SK-N-SH treated with all-trans-retinoic acid at 6 μM for 48 hours (cell line): ENCODE results near the gene ATP2B1.

ENCODE experiments used
- ATAC-seq: fragments of 200-7000 bp; cut with Tn5 transposase; 3 replicates; pipeline ENCODE4 v1.9.1; 2020; ENCODE audit warnings: mild to moderate bottlenecking, moderate library complexity
- ARNTL ChIP-seq: fragments of 450-650 bp; formaldehyde crosslinking; IDR thresholded peaks from 2 replicates; pipeline ENCODE4 v1.5.0; 2020; ENCODE audit warnings: low read depth, mild to moderate bottlenecking, moderate library complexity, borderline replicate concordance
- BACH2 ChIP-seq: fragments of 250-450 bp; sonication (Bioruptor Pico); IDR thresholded peaks from 2 replicates; pipeline ENCODE4 v1.9.0; 2021; ENCODE audit warnings: mild to moderate bottlenecking, borderline replicate concordance
- ESRRG ChIP-seq: fragments of 250-450 bp; sonication (Bioruptor Pico); IDR thresholded peaks from 2 replicates; pipeline ENCODE4 v1.6.1; 2021; ENCODE audit warnings: mild to moderate bottlenecking
- GLIS3 ChIP-seq: fragments of 250-450 bp; sonication (Bioruptor Pico); IDR thresholded peaks from 2 replicates; pipeline ENCODE4 v1.5.0; 2020; ENCODE audit warnings: mild to moderate bottlenecking, moderate library complexity
- ISL1 ChIP-seq: fragments of 250-450 bp; sonication (Bioruptor Pico); IDR thresholded peaks from 2 replicates; pipeline ENCODE4 v2.1.2; 2022; ENCODE audit warnings: mild to moderate bottlenecking, moderate library complexity
- OSR1 ChIP-seq: fragments of 250-450 bp; sonication (Bioruptor Pico); IDR thresholded peaks from 2 replicates; pipeline ENCODE4 v1.8.0; 2022; ENCODE audit warnings: moderate library complexity, mild to moderate bottlenecking, inconsistent platforms
- PPARA ChIP-seq: fragments of 250-450 bp; sonication (Bioruptor Pico); IDR thresholded peaks from 2 replicates; pipeline ENCODE4 v1.5.0; 2020; ENCODE audit warnings: mild to moderate bottlenecking, borderline replicate concordance
- RARB ChIP-seq: fragments of 250-450 bp; sonication (Bioruptor Pico); IDR thresholded peaks from 2 replicates; pipeline ENCODE4 v1.8.0; 2021; ENCODE audit warnings: mild to moderate bottlenecking, moderate library complexity
- SNAI2 ChIP-seq: fragments of 250-450 bp; sonication (Bioruptor Pico); IDR thresholded peaks from 2 replicates; pipeline ENCODE4 v1.5.0; 2020; ENCODE audit warnings: mild to moderate bottlenecking, moderate library complexity
- TCF4 ChIP-seq: fragments of 250-450 bp; sonication (Bioruptor Pico); IDR thresholded peaks from 2 replicates; pipeline ENCODE4 v1.8.0; 2021; ENCODE audit warnings: mild to moderate bottlenecking, moderate library complexity, borderline replicate concordance
- TOX ChIP-seq: fragments of 250-450 bp; sonication (Bioruptor Pico); IDR thresholded peaks from 2 replicates; pipeline ENCODE4 v1.8.0; 2021; ENCODE audit warnings: mild to moderate bottlenecking, moderate library complexity, borderline replicate concordance
- ZC3H10 ChIP-seq: fragments of 250-450 bp; sonication (Bioruptor Pico); IDR thresholded peaks from 2 replicates; pipeline ENCODE4 v1.5.1; 2021; ENCODE audit warnings: mild to moderate bottlenecking, moderate library complexity
- ZFP3 ChIP-seq: fragments of 250-450 bp; sonication (Bioruptor Pico); IDR thresholded peaks from 2 replicates; pipeline ENCODE4 v1.5.0; 2020; ENCODE audit warnings: mild to moderate bottlenecking, moderate library complexity
- ZFP30 ChIP-seq: fragments of 450-650 bp; formaldehyde crosslinking; IDR thresholded peaks from 2 replicates; pipeline ENCODE4 v1.5.0; 2022; ENCODE audit warnings: mild to moderate bottlenecking, moderate library complexity
- ZNF565 ChIP-seq: fragments of 450-650 bp; formaldehyde crosslinking; conservative IDR thresholded peaks from 2 replicates; pipeline ENCODE4 v1.5.0; 2020; ENCODE audit warnings: low read depth, mild to moderate bottlenecking, moderate library complexity
- ZNF70 ChIP-seq: fragments of 450-650 bp; formaldehyde crosslinking; IDR thresholded peaks from 2 replicates; pipeline ENCODE4 v1.5.0; 2020; ENCODE audit warnings: mild to moderate bottlenecking, moderate library complexity
- ZNF8 ChIP-seq: fragments of 450-650 bp; formaldehyde crosslinking; IDR thresholded peaks from 2 replicates; pipeline ENCODE4 v1.5.0; 2020; ENCODE audit warnings: mild to moderate bottlenecking, moderate library complexity
- TF ChIP-seq, protein P1 (sequence below): fragments of 250-450 bp; sonication (Bioruptor Pico); IDR thresholded peaks from 2 replicates; pipeline ENCODE4 v1.8.0; 2021; ENCODE audit warnings: low read depth, mild to moderate bottlenecking, moderate library complexity, borderline replicate concordance
- TF ChIP-seq, protein P2 (sequence below): fragments of 250-450 bp; sonication (Bioruptor Pico); IDR thresholded peaks from 2 replicates; pipeline ENCODE4 v1.5.1; 2020; ENCODE audit warnings: low read depth, mild to moderate bottlenecking, moderate library complexity
- TF ChIP-seq, protein P3 (sequence below): fragments of 250-450 bp; sonication (Bioruptor Pico); IDR thresholded peaks from 2 replicates; pipeline ENCODE4 v1.5.0; 2020; ENCODE audit warnings: mild to moderate bottlenecking, moderate library complexity
- TF ChIP-seq, protein P4 (sequence below): fragments of 250-450 bp; sonication (Bioruptor Pico); IDR thresholded peaks from 2 replicates; pipeline ENCODE4 v1.8.0; 2020; ENCODE audit warnings: mild to moderate bottlenecking, moderate library complexity, borderline replicate concordance
- TF ChIP-seq, protein P5 (sequence below): fragments of 250-450 bp; sonication (Bioruptor Pico); IDR thresholded peaks from 2 replicates; pipeline ENCODE4 v1.5.1; 2021; ENCODE audit warnings: mild to moderate bottlenecking, moderate library complexity

Gene ATP2B1

GRCh38 chr12:89748791-89749190, 40.2 kb upstream of the ATP2B1 start:
- no peak for TF ChIP-seq ZNF565
- TF ChIP-seq ZC3H10 = no peak
- no peak for TF ChIP-seq GLIS3 (CRISPR knock-in tag)
- no peak for TF ChIP-seq OSR1 (CRISPR knock-in tag)
- TF ChIP-seq, protein P1, sequence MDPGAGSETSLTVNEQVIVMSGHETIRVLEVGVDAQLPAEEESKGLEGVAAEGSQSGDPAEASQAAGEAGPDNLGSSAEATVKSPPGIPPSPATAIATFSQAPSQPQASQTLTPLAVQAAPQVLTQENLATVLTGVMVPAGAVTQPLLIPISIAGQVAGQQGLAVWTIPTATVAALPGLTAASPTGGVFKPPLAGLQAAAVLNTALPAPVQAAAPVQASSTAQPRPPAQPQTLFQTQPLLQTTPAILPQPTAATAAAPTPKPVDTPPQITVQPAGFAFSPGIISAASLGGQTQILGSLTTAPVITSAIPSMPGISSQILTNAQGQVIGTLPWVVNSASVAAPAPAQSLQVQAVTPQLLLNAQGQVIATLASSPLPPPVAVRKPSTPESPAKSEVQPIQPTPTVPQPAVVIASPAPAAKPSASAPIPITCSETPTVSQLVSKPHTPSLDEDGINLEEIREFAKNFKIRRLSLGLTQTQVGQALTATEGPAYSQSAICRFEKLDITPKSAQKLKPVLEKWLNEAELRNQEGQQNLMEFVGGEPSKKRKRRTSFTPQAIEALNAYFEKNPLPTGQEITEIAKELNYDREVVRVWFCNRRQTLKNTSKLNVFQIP (CRISPR knock-in tag) = no peak
- TF ChIP-seq, protein P2, sequence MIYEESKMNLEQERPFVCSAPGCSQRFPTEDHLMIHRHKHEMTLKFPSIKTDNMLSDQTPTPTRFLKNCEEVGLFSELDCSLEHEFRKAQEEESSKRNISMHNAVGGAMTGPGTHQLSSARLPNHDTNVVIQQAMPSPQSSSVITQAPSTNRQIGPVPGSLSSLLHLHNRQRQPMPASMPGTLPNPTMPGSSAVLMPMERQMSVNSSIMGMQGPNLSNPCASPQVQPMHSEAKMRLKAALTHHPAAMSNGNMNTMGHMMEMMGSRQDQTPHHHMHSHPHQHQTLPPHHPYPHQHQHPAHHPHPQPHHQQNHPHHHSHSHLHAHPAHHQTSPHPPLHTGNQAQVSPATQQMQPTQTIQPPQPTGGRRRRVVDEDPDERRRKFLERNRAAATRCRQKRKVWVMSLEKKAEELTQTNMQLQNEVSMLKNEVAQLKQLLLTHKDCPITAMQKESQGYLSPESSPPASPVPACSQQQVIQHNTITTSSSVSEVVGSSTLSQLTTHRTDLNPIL (CRISPR knock-in tag) = no peak
- TF ChIP-seq PPARA (CRISPR knock-in tag) = no peak
- no peak for TF ChIP-seq SNAI2 (CRISPR knock-in tag)
- TF ChIP-seq ESRRG = no peak
- no peak for TF ChIP-seq ISL1 (CRISPR knock-in tag)
- TF ChIP-seq ZFP30 (CRISPR knock-in tag) = no peak
- TF ChIP-seq, protein P3, sequence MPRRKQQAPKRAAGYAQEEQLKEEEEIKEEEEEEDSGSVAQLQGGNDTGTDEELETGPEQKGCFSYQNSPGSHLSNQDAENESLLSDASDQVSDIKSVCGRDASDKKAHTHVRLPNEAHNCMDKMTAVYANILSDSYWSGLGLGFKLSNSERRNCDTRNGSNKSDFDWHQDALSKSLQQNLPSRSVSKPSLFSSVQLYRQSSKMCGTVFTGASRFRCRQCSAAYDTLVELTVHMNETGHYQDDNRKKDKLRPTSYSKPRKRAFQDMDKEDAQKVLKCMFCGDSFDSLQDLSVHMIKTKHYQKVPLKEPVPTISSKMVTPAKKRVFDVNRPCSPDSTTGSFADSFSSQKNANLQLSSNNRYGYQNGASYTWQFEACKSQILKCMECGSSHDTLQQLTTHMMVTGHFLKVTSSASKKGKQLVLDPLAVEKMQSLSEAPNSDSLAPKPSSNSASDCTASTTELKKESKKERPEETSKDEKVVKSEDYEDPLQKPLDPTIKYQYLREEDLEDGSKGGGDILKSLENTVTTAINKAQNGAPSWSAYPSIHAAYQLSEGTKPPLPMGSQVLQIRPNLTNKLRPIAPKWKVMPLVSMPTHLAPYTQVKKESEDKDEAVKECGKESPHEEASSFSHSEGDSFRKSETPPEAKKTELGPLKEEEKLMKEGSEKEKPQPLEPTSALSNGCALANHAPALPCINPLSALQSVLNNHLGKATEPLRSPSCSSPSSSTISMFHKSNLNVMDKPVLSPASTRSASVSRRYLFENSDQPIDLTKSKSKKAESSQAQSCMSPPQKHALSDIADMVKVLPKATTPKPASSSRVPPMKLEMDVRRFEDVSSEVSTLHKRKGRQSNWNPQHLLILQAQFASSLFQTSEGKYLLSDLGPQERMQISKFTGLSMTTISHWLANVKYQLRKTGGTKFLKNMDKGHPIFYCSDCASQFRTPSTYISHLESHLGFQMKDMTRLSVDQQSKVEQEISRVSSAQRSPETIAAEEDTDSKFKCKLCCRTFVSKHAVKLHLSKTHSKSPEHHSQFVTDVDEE = no peak
- no peak for TF ChIP-seq BACH2 (CRISPR knock-in tag)
- TF ChIP-seq, protein P4, sequence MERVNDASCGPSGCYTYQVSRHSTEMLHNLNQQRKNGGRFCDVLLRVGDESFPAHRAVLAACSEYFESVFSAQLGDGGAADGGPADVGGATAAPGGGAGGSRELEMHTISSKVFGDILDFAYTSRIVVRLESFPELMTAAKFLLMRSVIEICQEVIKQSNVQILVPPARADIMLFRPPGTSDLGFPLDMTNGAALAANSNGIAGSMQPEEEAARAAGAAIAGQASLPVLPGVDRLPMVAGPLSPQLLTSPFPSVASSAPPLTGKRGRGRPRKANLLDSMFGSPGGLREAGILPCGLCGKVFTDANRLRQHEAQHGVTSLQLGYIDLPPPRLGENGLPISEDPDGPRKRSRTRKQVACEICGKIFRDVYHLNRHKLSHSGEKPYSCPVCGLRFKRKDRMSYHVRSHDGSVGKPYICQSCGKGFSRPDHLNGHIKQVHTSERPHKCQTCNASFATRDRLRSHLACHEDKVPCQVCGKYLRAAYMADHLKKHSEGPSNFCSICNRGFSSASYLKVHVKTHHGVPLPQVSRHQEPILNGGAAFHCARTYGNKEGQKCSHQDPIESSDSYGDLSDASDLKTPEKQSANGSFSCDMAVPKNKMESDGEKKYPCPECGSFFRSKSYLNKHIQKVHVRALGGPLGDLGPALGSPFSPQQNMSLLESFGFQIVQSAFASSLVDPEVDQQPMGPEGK (CRISPR knock-in tag) = no peak
- TF ChIP-seq TOX = no peak
- no peak for TF ChIP-seq ZNF70 (CRISPR knock-in tag)
- TF ChIP-seq TCF4 (CRISPR knock-in tag) = no peak
- TF ChIP-seq, protein P5, sequence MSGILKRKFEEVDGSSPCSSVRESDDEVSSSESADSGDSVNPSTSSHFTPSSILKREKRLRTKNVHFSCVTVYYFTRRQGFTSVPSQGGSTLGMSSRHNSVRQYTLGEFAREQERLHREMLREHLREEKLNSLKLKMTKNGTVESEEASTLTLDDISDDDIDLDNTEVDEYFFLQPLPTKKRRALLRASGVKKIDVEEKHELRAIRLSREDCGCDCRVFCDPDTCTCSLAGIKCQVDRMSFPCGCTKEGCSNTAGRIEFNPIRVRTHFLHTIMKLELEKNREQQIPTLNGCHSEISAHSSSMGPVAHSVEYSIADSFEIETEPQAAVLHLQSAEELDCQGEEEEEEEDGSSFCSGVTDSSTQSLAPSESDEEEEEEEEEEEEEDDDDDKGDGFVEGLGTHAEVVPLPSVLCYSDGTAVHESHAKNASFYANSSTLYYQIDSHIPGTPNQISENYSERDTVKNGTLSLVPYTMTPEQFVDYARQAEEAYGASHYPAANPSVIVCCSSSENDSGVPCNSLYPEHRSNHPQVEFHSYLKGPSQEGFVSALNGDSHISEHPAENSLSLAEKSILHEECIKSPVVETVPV (CRISPR knock-in tag) = no peak
- TF ChIP-seq RARB (CRISPR knock-in tag) = no peak
- TF ChIP-seq ZFP3 (CRISPR knock-in tag) = no peak
- no peak for ATAC-seq

- TF ChIP-seq ZNF70 (CRISPR knock-in tag) = no peak
- TF ChIP-seq, protein P2 (CRISPR knock-in tag) = no peak
- no peak for TF ChIP-seq ARNTL (CRISPR knock-in tag)
- no peak for TF ChIP-seq GLIS3 (CRISPR knock-in tag)
- no peak for TF ChIP-seq BACH2 (CRISPR knock-in tag)
- no peak for TF ChIP-seq ZFP3 (CRISPR knock-in tag)
- TF ChIP-seq ZNF8 = no peak
- TF ChIP-seq, protein P4 (CRISPR knock-in tag) = no peak
- no peak for TF ChIP-seq PPARA (CRISPR knock-in tag)
- TF ChIP-seq, all 23 proteins: peak for 0
- no peak for ATAC-seq
Measured at GRCh38 chr12:89745286-89745685, 36.6 kb upstream of the ATP2B1 start.
